A673 (cell line): ENCODE measurements around the gene AKR1C8. TPM values are rescaled to one million over a fixed set of nuclear protein-coding genes. Genes with fewer than 3 reads are reported as not detected.

Source experiments
- BruUV-seq: library from RNA; stranded (reverse); fragments of 400-500 nt; replicated peaks from 2 replicates; lab custom pipeline; 2021; lab: Mats Ljungman, UMichigan
- CTCF ChIA-PET: fragments of 300-600 bp; sonication (Branson Sonifier 250); formaldehyde crosslinking; loops from one replicate; lab custom pipeline; 2022; ENCODE audit warnings: antibody characterized with exemption; lab: Charles Lee
- POLR2A ChIA-PET: fragments of 300-600 bp; sonication (Branson Sonifier 250); formaldehyde crosslinking; loops from one replicate; lab custom pipeline; 2022; ENCODE audit warnings: antibody characterized with exemption; ENCODE audit not compliant: low non-redundant PET; lab: Charles Lee
- DNase-seq: peaks from one replicate; pipeline ENCODE4 v3.0.0-alpha.2; 2015; ENCODE audit warnings: low spot score
- H3K27ac ChIP-seq: fragments of 200-600 bp; sonication (generic); 2 replicates; pipeline ENCODE4 v1.5.1; 2016; ENCODE audit warnings: mixed run types, low read depth, mild to moderate bottlenecking, mixed read lengths, antibody characterized with exemption, low read length; ENCODE audit not compliant: poor library complexity, severe bottlenecking
- H3K27me3 ChIP-seq: fragments of 200-600 bp; sonication (generic); replicated peaks from 2 replicates; pipeline ENCODE4 v1.6.1; 2017; ENCODE audit warnings: mixed run types, low read depth, mild to moderate bottlenecking, mixed read lengths, antibody characterized with exemption, low read length; ENCODE audit not compliant: insufficient read depth, poor library complexity
- H3K36me3 ChIP-seq: fragments of 200-600 bp; sonication (generic); 2 replicates; pipeline ENCODE4 v1.6.1; 2016; ENCODE audit warnings: mixed run types, mild to moderate bottlenecking, mixed read lengths, antibody characterized with exemption, low read length; ENCODE audit not compliant: insufficient read depth, poor library complexity, severe bottlenecking
- H3K4me1 ChIP-seq: fragments of 200-600 bp; sonication (generic); 2 replicates; pipeline ENCODE4 v1.6.1; 2017; ENCODE audit warnings: mixed run types, mild to moderate bottlenecking, mixed read lengths, antibody characterized with exemption, low read length; ENCODE audit not compliant: insufficient read depth, poor library complexity, severe bottlenecking
- H3K4me3 ChIP-seq: fragments of 200-600 bp; sonication (generic); 2 replicates; pipeline ENCODE4 v1.5.1; 2016; ENCODE audit warnings: low read depth, mixed run types, mild to moderate bottlenecking, mixed read lengths, low read length; ENCODE audit not compliant: poor library complexity, severe bottlenecking
- H3K9me3 ChIP-seq: fragments of 200-600 bp; sonication (generic); 2 replicates; pipeline ENCODE4 v1.6.1; 2016; ENCODE audit warnings: mixed run types, low read depth, mild to moderate bottlenecking, mixed read lengths, antibody characterized with exemption, low read length; ENCODE audit not compliant: poor library complexity, severe bottlenecking
- CTCF ChIP-seq: fragments of 300-800, 200-600 bp; sonication (generic); conservative IDR thresholded peaks from 2 replicates; pipeline ENCODE4 v1.5.1; 2017; ENCODE audit warnings: low read depth, mild to moderate bottlenecking, antibody characterized with exemption, low read length, moderate library complexity, mixed read lengths
- EZH2 ChIP-seq: fragments of 200-600 bp; sonication (generic); IDR thresholded peaks from 2 replicates; pipeline ENCODE4 v1.6.1; 2017; ENCODE audit warnings: borderline replicate concordance, low read depth, mild to moderate bottlenecking, mixed read lengths, antibody characterized with exemption, low read length; ENCODE audit not compliant: poor library complexity, severe bottlenecking
- intact Hi-C: fragments of 100-400 bp; cut with micrococcal nuclease; formaldehyde crosslinking; loops from one replicate; pipeline ENCODE4 v1.10.0; 2022; ENCODE audit not compliant: unreplicated experiment
- total RNA-seq: library from RNA; stranded (reverse); gene quantifications from 2 replicates; pipeline ENCODE4 v1.2.3, GENCODE V29; 2021

The AKR1C8 gene
- total RNA-seq, 1 experiment from 2014 or later, result 0.58 TPM

- no peak for DNase-seq
- TF ChIP-seq EZH2 (no peak), CTCF (no peak)
- Histone ChIP-seq H3K27ac (no peak overlapping the region), H3K4me3 (no peak overlapping the region), H3K9me3 (peaks cover 13% of the 10 kb centered on the region), H3K4me1 (no peaks in the 10 kb centered on the region), H3K27me3 (no peaks in the 10 kb centered on the region), H3K36me3 (no peaks in the 10 kb centered on the region)
- POLR2A ChIA-PET, result no interaction called here
- intact Hi-C loops, result no loop called here
- CTCF ChIA-PET, result no interaction called here
- BruUV-seq, result no TSS peak
Observed at GRCh38 chr10:5151076-5151475, 33.9 kb downstream of the AKR1C8 start.

- peaks cover 13% of the 10 kb centered on the region for H3K9me3 ChIP-seq
- no peaks in the 10 kb centered on the region for H3K36me3 ChIP-seq
- no peaks in the 10 kb centered on the region for H3K4me1 ChIP-seq
- DNase-seq, result no peak
- no peak overlapping the region for H3K4me3 ChIP-seq
- no peak overlapping the region for H3K27ac ChIP-seq
- intact Hi-C loops, result no loop called here
- no TSS peak for BruUV-seq
- no peaks in the 10 kb centered on the region for H3K27me3 ChIP-seq
- no peak for TF ChIP-seq CTCF
- no peak for TF ChIP-seq EZH2
- ChIA-PET POLR2A (no interaction called here), CTCF (no interaction called here)
Observed at GRCh38 chr10:5148678-5149032, 36.3 kb downstream of the AKR1C8 start.

GRCh38 chr10:5147981-5148677 is 36.8 kb downstream of the AKR1C8 start:
- H3K4me1 ChIP-seq, result no peaks in the 10 kb centered on the region
- no TSS peak for BruUV-seq
- POLR2A ChIA-PET, result no interaction called here
- TF ChIP-seq CTCF, result no peak
- no peak for TF ChIP-seq EZH2
- no peaks in the 10 kb centered on the region for H3K27me3 ChIP-seq
- CTCF ChIA-PET, result no interaction called here
- H3K27ac ChIP-seq, result no peak overlapping the region
- no peaks in the 10 kb centered on the region for H3K36me3 ChIP-seq
- intact Hi-C loops, result no loop called here
- H3K9me3 ChIP-seq, result peaks cover 13% of the 10 kb centered on the region
- H3K4me3 ChIP-seq, result no peak overlapping the region
- DNase-seq, result no peak
